C1 segment of cervical spinal cord (tissue), 14 donors: Measurements from ENCODE around the gene TMCC2.

Source experiments
- DNase-seq, 14 donors: peaks; one replicate each; lab custom pipeline; 2025; lab: John Stamatoyannopoulos, UW

TMCC2 gene

GRCh38 chr1:205259324-205259832 is 31.6 kb downstream of the TMCC2 start:
- no peak for DNase-seq

DNA sequence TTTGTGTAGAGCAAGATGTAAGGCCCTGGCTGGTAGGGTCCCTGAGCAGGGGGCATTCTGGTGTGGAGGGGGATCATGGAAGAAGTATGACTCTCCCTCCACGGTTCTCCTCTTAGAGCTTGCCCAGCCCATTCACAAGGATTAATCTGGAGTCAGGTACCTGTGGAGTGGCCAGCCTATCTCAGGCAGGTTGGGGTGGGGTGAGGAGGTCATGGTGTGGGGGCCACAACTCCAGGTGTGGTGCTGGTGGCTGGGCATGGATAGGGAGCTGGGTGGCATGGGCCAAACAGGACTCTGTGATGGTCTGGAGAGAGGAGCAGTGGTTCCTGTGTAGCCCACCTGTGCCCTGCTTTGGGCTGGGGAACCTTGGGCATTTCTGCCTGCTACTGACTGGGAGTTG is 32.3 kb downstream of the TMCC2 start:
- no peak for DNase-seq

DNA sequence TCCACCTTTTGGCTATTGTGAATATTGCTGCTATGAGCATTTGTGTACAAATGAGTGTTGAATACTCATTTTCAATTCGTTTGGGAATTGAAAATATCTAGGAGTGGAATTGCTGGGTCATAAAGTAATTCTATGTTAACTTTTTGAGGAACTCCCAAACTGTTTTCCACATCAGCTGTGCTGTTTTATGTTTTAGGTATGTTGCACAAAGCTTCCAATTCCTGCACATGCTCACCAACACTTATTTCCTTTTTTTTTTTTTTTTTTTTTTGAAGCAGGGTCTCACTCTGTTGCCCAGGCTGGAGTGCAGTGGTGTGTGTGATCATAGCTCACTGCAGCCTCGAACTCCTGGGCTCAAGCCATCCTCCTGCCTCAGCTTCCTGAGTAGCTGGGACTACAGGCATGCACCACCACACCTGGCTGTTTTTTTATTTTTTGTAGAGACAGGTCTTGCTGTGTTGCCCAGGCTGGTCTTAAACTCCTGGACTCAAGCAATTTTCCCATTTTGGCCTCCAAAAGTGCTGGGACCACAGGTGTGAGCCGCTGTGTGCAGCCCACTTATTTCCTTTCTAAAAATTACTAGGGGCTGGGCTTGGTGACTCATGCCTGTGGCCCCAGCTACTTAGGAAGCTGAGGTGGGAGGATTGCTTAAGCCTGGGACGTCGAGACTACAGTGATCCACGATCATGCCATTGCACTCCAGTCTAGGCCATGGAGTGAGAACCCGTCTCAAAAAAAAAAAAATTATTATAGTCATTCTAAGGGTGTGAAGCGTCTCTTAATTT is 33.4 kb downstream of the TMCC2 start:
- DNase-seq: no peak

DNA sequence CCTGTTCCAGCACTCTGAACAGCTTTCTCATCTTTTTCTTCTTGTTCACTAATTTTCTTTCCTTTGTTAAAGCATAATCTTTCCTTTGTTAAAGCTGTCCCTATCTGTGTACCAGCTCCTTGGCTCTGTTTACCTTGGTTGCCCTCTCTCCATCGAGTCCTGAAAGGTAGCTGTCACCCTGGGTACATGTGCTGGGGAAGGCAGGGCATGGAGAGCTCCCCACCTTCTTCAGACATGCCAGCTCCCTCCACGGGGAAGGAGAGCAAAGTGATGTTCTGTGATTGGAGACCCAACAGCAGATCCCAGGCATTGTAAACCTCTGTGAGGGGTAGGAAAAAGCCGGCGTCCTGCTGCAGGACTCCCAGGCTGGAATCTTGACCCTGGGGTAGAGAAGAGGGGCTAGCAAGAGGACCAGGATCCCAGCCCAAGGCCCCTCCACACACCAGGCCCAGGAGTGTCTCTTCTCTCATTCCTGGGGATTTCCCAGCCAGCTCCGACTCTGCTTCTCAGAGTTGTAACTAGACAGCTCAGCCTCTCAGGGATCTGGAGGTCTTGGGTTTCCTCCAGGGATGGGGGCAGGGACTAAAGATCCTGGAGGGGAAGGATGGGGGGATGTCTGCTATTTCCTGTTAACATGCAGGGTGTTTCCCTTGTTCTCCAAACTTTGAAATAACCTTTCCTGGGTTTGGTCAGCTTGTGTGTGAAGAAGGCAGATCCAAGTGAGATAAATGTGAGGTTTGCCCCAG is 34.4 kb downstream of the TMCC2 start:
- no peak for DNase-seq

DNA sequence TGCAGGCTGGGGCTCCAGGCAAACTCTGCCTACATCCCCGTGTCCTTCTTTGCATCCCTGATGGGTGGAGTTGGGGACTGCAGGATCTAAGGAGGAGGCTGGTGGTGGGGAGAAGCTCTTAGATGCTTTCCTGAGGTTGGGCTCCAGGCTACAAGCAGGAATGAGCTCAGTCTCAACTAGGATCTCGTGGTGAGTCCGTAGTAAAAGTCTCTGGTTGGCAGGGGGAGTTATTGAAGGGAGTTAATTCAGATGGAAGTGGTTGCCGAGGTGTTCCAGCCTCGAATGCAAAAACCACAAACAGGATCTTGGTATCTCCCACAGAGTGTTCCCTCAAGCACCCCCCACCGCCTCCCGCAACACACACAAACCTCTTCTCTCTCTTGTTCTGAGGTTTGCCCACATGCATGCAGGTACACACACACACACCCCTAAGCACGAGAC is 35.0 kb downstream of the TMCC2 start:
- no peak for DNase-seq

DNA sequence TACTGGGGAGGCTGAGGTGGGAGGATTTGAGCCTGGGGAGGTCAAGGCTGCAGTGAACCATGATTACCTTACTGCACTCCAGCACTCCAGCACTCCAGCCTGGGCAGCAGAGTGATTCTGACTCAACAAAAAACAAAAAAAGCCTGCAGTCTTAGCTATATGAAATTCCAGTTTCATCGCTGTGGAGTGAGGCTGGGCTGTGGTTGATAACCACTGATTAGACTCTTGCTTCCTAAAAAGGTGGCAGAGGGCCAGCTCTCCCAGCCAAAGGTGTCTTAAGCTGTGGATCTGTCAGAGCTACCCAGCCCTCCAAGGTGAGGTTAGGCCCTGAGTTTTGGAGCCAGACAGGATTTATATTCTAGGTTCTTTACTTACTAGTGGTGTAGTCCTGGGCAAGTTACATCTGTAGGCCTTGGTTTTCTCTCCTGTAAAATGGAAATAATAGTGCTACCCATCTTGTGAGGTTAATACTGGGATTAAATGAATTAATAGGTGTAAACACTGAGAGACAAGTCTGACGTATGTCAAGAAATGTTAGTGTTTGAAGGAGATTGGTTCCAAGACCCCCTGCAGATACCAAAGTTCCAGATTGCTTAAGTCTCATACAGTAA is 35.9 kb downstream of the TMCC2 start:
- no peak for DNase-seq

DNA sequence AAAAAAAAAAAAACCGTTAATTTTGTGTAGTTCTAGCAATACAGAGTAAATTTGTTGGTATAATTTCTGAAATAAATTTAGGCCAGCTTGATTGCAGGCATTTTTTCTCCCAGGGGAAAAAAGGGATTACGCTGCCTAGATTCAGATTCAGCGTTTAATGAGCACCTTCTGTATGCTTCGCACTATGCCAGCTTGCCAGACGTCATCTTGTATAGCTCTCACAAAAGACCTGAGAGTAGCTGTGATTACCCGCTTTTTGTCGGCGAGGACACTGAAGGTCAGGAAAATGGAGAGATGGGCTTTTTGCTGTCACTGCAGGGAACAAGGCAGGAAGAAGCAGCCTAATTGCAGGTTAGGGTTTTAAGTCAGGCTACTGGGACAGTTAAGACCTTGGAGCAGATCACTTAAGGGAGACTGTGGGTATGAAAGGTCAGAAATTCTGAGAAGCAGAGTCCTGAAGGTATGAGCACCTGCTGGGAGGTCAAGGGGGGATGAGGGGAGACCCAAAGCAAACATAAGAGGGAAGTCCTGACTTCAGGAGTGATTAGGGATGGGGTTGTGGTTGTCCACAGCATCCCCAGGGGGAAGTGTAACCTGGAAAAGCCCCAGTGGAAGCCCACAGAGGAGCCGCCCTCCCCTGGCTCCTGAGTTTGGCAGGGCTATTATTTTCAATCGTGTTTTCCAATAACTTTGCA is 39.0 kb downstream of the TMCC2 start:
- DNase-seq: no peak

DNA sequence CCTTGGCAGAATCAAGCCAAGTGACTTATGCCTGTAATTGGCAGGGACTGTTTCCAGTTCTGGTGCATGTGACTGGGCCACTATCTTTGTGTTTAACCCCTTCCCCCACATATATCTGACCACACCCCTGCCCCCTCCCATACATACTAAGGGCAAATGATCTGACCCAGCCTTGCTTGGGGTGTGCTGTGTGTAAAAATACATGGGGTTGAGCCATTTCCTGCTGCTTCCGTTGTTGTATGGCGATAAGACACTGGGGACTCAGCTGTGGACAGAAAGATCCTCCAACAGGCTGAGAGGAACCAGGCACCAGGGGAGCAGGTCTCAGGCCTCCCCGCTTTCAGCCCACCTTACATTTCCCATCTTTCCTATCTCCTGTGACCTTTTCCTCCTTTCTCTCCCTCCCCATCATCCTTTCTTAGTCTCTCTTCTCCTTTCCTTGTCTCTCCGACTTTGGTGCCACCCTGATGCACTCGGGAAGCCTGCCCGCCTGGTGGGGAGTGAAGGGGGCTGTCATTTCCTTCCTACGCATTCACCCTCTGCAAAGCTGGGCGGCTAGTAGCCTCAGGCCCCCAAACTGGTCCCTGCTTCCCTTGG is 39.7 kb downstream of the TMCC2 start:
- no peak for DNase-seq

DNA sequence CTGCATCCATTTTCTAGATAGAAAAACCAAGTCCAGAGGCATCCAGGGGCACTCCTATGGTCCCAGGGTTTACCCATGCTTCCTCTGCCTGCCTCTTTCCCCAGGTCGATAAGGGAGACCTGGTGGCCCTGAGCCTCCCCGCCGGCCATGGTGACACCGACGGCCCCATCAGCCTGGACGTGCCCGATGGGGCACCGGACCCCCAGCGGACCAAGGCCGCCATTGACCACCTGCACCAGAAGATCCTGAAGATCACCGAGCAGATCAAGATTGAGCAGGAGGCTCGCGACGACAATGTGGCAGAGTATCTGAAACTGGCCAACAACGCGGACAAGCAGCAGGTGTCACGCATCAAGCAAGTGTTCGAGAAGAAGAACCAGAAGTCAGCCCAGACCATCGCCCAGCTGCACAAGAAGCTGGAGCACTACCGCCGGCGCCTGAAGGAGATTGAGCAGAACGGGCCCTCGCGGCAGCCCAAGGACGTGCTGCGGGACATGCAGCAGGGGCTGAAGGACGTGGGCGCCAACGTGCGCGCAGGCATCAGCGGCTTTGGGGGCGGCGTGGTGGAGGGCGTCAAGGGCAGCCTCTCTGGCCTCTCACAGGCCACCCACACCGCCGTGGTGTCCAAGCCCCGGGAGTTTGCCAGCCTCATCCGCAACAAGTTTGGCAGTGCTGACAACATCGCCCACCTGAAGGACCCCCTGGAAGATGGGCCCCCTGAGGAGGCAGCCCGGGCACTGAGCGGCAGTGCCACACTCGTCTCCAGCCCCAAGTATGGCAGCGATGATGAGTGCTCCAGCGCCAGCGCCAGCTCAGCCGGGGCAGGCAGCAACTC is 41.3 kb downstream of the TMCC2 start:
- DNase-seq: no peak

DNA sequence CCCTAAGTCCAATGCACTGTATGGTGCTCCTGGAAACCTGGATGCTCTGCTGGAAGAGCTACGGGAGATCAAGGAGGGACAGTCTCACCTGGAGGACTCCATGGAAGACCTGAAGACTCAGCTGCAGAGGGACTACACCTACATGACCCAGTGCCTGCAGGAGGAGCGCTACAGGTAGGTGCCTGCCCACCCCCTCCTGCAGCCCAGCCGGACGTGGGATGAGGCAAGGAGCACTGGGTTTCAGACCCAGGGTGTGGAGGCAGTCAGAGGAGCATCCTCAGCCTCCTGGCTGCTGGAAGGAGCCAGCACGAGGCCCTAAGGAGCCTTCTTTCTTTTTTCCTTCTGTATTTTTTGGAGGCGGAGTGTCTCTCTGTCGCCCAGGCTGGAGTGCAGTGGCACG is 42.0 kb downstream of the TMCC2 start:
- no peak for DNase-seq

- DNase-seq: no peak
Observed at GRCh38 chr1:205270271-205270670, 42.5 kb downstream of the TMCC2 start.

- DNase-seq: peak in 9 of 14 donors; percentile 39 to 75 (median 64)
Observed at GRCh38 chr1:205270764-205271163, 43.0 kb downstream of the TMCC2 start.

GRCh38 chr1:205271277-205271676 is 43.5 kb downstream of the TMCC2 start:
- DNase-seq: peak in 4 of 14 donors; percentile 58 to 75 (median 70)

GRCh38 chr1:205271745-205272144 is 44.0 kb downstream of the TMCC2 start:
- DNase-seq: peak in 1 of 14 donors; percentile 53

DNA sequence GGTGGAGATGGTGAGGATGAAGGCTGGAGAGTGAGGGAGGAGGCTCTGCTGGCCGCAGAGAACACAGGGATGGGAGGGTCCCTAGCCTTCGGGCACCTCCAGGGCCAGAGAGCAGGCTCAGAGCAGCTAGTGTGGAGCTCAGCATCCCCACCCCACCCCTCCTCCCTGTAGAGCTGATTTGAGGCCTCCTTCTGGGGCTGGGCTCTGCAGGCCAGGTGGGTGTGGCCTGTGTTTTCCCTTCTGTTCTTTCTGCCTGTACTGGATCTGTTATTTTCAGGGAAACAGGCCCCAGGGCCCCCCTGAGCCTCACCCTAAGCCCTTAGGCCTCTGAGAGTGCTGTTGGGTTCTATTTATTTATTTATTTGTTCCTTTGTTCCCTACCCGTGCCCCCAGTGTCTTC is 44.8 kb downstream of the TMCC2 start:
- DNase-seq: no peak

DNA sequence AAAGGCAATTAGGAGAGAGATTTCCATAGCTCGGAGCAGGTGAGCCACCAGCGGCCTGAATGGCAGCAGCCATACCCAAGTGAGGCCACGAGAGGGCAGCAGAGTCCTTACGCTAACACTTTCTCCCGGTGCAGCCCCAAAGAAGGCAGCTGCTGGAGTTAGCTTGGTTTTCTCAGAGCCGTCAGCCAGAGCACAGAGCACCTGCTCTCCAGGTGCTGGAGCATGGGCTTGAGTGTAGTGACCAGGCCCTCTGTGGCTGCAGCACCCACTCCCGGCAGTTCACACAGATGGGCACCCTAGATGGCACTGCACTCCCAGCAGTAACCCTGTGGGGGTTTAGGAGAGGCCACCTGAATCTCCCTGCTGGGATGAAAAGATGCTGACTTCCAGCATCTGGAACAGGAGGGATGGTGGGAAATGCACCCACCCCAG is 45.8 kb downstream of the TMCC2 start:
- peak in 13 of 14 donors; percentile 35 to 81 (median 72) for DNase-seq

GRCh38 chr1:205274041-205274691 is 46.4 kb downstream of the TMCC2 start:
- DNase-seq: no peak

DNA sequence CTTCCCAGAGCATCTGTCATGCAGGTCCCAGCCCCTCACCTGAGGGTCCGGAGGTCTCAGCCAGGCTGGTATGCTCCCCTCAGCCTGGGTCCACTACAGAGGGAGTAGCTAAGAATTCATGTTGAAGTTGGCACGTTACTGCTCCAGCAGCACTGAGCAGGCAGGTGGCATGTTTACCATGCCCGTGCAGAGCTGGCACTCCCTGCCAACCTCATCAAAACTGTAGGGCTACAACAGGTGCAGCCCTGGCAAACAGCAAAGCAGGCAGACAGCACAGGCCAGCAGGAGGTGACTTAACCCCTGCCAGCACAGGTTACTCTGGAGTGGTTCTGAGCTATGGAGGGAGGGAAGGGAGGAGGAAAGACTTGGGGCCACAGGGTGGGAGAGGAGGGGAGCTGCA is 47.4 kb downstream of the TMCC2 start:
- peak in 2 of 14 donors; percentile 38 to 96 for DNase-seq

GRCh38 chr1:205275916-205276688 is 48.4 kb downstream of the TMCC2 start:
- DNase-seq: peak in 2 of 14 donors; percentile 26 to 55
